ENCODE results near the gene SAMD9. TPM values are rescaled to one million over a fixed set of nuclear protein-coding genes. Genes with fewer than 3 reads are reported as not detected.
"Not testable (repeated sequence)": the region's sequence is repeated elsewhere in the genome, so short reads cannot be mapped to it uniquely, and the experiment has no call there.

Gene SAMD9
- total and polyA plus RNA-seq, 2 experiments from 2014 or later, result 0.54 to 4.4 TPM

DNA sequence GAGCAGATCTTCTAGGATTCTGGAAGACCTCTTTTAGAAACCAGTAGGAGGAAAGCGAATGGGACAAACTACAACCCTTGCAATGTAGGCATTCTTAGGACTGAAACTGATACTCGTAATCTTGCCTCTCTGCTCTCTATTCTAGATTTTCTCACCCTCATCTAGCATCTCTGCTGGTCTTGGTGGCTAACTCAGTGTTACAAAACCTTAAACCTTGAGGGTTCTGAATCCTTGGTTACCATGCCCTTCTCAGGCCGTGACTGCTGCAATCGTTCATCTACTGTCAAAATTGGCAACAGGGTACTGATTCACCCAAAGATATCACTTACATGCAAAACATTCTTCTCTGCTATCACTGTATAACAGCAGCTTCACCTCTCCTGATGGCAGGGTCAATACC is 55.2 kb downstream of the SAMD9 start:
- H2AFZ ChIP-seq, result no peak overlapping the region
- H3K4me2 ChIP-seq, result no peak overlapping the region
- no peaks in the 10 kb centered on the region for H3K27me3 ChIP-seq
- no peaks in the 10 kb centered on the region for H3K79me2 ChIP-seq
- H3K27ac ChIP-seq, result no peak overlapping the region
- no peaks in the 10 kb centered on the region for H3K9me2 ChIP-seq (replicated peaks; ENCODE audit: insufficient read depth)
- no peaks in the 10 kb centered on the region for H3K36me3 ChIP-seq (replicated peaks; ENCODE audit: insufficient read depth, low read depth)
- TF ChIP-seq EZH2 (IDR thresholded peaks at IDR 0.05; ENCODE audit: borderline replicate concordance) (no peak), EZH2phosphoT487 (IDR thresholded peaks at IDR 0.05; ENCODE audit: low read depth, severe bottlenecking, unreplicated experiment) (no peak)
- TF ChIP-seq, protein P1, sequence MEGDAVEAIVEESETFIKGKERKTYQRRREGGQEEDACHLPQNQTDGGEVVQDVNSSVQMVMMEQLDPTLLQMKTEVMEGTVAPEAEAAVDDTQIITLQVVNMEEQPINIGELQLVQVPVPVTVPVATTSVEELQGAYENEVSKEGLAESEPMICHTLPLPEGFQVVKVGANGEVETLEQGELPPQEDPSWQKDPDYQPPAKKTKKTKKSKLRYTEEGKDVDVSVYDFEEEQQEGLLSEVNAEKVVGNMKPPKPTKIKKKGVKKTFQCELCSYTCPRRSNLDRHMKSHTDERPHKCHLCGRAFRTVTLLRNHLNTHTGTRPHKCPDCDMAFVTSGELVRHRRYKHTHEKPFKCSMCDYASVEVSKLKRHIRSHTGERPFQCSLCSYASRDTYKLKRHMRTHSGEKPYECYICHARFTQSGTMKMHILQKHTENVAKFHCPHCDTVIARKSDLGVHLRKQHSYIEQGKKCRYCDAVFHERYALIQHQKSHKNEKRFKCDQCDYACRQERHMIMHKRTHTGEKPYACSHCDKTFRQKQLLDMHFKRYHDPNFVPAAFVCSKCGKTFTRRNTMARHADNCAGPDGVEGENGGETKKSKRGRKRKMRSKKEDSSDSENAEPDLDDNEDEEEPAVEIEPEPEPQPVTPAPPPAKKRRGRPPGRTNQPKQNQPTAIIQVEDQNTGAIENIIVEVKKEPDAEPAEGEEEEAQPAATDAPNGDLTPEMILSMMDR (IDR thresholded peaks at IDR 0.05; ENCODE audit: poor library complexity), result no peak
- no peak for DNase-seq (ENCODE audit: low spot score)
- H3K4me1 ChIP-seq (ENCODE audit: insufficient read depth), result no peaks in the 10 kb centered on the region
- no peaks in the 10 kb centered on the region for H3K9me3 ChIP-seq (ENCODE audit: low read depth)
- H4K20me1 ChIP-seq (ENCODE audit: insufficient read depth, poor library complexity, severe bottlenecking), result no peaks in the 10 kb centered on the region
- WGBS (ENCODE audit: low lambda C conversion rate, missing lambda C conversion rate), result 84% methylated on average over 4 of the region's 4 CpGs
- no peak overlapping the region for H3K4me3 ChIP-seq

DNA sequence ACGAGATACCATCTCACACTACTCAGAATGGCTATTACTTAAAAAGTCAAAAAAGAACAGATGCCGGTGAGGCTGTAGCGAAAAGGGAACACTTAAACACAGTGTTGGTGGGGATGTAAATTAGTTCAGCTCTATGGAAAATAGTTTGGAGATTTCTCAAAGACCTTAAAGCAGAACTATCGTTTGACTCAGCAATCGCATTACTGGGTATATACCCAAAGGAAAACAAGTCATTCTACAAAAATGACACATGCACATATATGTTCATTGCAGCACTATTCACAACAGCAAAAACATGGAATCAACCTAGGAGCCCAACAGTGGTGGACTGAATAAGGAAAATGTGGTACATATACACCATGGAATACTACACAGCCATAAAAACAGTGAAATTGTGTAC is 56.9 kb downstream of the SAMD9 start:
- no peak for DNase-seq (ENCODE audit: low spot score)
- WGBS (ENCODE audit: low lambda C conversion rate, missing lambda C conversion rate), result 93% methylated on average over 5 of the region's 5 CpGs
- Histone ChIP-seq H3K4me3 (no peak overlapping the region), H3K9me2 (replicated peaks; ENCODE audit: insufficient read depth) (no peaks in the 10 kb centered on the region), H3K4me1 (ENCODE audit: insufficient read depth) (no peaks in the 10 kb centered on the region), H4K20me1 (ENCODE audit: insufficient read depth, poor library complexity, severe bottlenecking) (no peaks in the 10 kb centered on the region), H2AFZ (no peak overlapping the region), H3K79me2 (no peaks in the 10 kb centered on the region), H3K27me3 (no peaks in the 10 kb centered on the region), H3K9me3 (ENCODE audit: low read depth) (no peaks in the 10 kb centered on the region), H3K27ac (no peak overlapping the region), H3K36me3 (replicated peaks; ENCODE audit: insufficient read depth, low read depth) (no peaks in the 10 kb centered on the region), H3K4me2 (no peak overlapping the region)
- TF ChIP-seq, protein P1 (IDR thresholded peaks at IDR 0.05; ENCODE audit: poor library complexity), result no peak

DNA sequence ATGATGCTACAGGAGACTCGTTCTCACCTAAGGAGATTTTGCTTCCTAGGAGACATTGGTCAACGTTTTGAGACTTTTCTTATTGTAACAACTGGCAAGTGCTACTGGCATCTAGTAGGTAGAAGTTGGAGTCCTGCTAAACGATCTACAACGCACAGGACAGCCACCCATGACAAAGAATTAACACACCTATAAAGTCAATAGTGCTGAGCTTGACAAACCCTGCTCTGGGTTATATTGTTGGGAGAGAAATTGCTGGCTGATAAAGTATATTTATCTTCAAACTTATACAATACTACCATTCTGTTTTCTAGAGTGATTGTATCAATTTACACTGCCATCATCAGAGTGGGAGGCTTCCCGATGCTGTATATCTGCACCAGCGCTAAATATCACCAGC is 57.8 kb downstream of the SAMD9 start:
- Histone ChIP-seq H3K79me2 (no peaks in the 10 kb centered on the region), H3K4me1 (ENCODE audit: insufficient read depth) (no peaks in the 10 kb centered on the region), H3K9me2 (replicated peaks; ENCODE audit: insufficient read depth) (no peaks in the 10 kb centered on the region), H2AFZ (no peak overlapping the region), H3K27ac (no peak overlapping the region), H3K4me3 (no peak overlapping the region), H3K4me2 (no peak overlapping the region), H3K36me3 (replicated peaks; ENCODE audit: insufficient read depth, low read depth) (no peaks in the 10 kb centered on the region), H4K20me1 (ENCODE audit: insufficient read depth, poor library complexity, severe bottlenecking) (no peaks in the 10 kb centered on the region), H3K27me3 (no peaks in the 10 kb centered on the region), H3K9me3 (ENCODE audit: low read depth) (no peaks in the 10 kb centered on the region)
- TF ChIP-seq, protein P1 (IDR thresholded peaks at IDR 0.05; ENCODE audit: poor library complexity), result no peak
- TF ChIP-seq EZH2phosphoT487 (IDR thresholded peaks at IDR 0.05; ENCODE audit: low read depth, severe bottlenecking, unreplicated experiment) (no peak), EZH2 (IDR thresholded peaks at IDR 0.05; ENCODE audit: borderline replicate concordance) (no peak)
- 85% methylated on average over 6 of the region's 6 CpGs for WGBS (ENCODE audit: low lambda C conversion rate, missing lambda C conversion rate)
- no peak for DNase-seq (ENCODE audit: low spot score)

DNA sequence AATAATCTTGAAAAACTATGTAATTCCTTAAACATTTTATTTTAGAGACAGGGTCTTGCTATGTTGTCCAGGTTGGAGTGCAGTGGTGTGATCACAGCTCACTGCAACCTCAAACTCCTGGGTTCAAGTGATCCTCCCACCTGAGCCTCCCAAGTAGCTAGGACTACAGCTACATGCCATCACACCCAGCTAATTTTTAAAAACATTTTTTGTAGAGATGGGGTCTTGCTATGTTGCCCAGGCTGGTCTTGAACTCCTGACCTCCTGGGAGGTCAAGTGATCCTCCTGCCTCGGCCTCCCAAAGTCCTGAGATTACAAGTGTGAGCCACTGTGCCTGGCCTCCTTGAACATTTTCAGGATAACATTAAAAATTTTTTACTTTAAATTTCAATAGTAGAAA is 61.2 kb downstream of the SAMD9 start:
- H4K20me1 ChIP-seq (ENCODE audit: insufficient read depth, poor library complexity, severe bottlenecking); H3K9me3 ChIP-seq (ENCODE audit: low read depth); H3K4me3 ChIP-seq; H3K4me1 ChIP-seq (ENCODE audit: insufficient read depth); H3K9me2 ChIP-seq (replicated peaks; ENCODE audit: insufficient read depth); H2AFZ ChIP-seq; H3K4me2 ChIP-seq; H3K27me3 ChIP-seq; H3K27ac ChIP-seq; H3K36me3 ChIP-seq (replicated peaks; ENCODE audit: insufficient read depth, low read depth); H3K79me2 ChIP-seq; DNase-seq (ENCODE audit: low spot score): not testable (repeated sequence)
- WGBS (ENCODE audit: low lambda C conversion rate, missing lambda C conversion rate), result 92% methylated on average over 1 of the region's 1 CpG

All from hepatocyte (in vitro differentiated cells).